GM19463 (cell line): ENCODE measurements around the gene MAN1A1.
"Not testable (repeated sequence)": the region's sequence is repeated elsewhere in the genome, so short reads cannot be mapped to it uniquely, and the experiment has no call there.

ENCODE experiments used
- ATAC-seq: cut with Tn5 transposase; IDR thresholded peaks from one replicate; pipeline ENCODE4 v1.9.1; 2021; ENCODE audit warnings: mild to moderate bottlenecking, moderate library complexity; ENCODE audit not compliant: unreplicated experiment

Gene MAN1A1

DNA sequence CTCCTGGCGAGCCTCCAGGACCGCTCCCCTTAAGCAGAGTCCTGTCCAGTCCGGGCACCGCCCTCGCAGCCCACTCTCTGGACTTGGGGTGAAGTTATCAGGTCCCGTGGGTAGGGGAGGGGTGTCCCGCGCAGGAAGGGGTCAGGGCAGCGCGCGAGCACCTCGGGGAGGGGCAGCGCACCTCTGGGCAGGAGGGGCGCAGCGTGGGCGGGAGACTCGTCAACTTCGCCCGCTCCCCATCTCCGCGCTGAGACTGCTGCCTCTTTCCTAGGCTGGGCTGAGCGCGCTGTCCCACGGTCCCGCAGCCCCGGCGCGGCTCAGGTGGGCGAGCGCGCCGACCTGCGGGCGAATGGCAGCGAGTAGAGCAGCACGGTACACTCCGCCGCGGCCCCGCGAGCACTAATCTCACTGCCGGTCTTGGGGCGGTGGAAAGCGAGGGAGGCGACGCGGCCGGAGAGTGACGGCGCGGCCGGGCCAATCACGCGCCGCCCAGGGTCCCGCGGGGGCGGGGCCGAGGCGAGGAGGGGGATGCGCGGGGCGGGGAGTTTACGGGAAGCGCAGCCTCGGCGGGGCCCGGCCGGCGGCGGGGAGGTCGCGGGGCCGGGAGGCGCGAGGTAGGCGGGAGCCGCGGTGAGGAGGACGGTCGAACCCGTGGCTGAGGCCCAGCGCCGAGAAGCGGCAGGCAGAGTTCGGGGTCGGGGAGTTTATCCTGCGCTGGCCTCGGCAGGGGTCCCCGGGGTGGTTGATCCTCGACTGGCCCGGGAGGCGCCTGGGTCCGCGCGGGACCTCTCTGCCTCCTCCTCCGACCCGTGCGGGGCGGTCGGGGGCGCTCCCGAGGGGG lies at the start of gene MAN1A1:
Gene MAN1A1 (minus strand): TSS at position 401 of the 841 bp plus-strand sequence. CDS start 696 bp downstream, outside the sequence.
- peak; percentile 68 for ATAC-seq

DNA sequence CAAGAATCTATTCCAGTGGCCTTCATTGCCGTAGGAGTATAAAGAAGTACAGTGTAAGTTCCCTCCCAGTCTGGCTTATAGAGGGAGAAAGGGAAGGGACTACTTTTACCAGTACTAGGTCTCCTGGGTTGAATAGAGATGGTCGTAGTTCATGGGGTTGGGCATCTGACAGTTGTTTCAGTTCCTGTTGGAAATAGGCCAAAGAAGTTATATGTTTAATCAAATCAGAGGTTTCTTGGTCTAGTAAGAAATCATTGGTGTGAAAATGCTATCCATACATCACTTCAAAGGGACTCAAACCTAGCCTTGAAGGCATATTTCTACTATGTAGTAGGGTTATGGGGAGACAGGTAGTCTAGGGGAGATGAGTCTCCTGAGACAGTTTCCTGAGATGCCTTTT lies 45.6 kb upstream of the MAN1A1 start:
- peak; percentile 51 for ATAC-seq

DNA sequence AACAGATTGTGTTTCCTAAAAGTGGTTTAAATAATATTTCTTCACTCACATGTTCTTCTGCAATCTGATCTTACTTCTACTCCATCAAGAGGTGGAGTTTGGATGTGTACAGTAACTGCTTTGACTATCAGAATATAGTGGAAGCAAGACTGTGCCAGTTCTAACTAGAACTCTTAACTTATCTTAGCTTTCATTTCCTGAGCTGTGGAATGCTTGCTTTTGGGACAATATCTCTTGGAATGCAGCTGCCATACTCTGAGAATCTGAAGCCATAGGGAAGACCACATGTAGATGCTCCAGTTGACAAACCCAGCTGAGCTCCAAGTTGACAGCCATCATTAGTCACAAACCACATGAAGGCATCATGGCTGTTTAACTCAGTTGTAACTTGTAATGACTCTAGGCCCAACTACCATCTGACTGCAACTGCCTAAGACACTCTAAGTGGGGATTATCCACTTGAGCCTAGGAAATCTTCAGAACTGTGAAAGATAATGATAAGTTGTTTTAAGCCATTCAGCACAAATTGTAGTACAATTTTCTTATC lies 40.8 kb upstream of the MAN1A1 start:
- ATAC-seq = no peak

DNA sequence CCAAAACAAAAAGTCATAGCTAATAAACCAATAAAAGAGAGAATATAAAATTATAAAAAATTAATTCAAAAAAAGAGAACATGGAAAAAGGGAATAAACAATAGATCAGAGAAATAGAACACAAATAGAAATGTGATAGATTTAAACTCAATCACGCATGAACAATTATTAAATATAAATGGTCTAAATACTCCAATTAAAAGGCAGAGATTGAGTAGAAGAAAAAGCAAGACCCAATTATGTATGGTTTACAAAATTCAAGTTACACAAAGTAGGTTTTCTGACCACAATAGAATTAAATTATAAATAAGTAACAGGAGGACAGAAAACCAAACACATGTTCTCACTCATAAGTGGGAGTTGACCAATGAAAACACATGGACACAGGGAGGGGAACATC lies 36.4 kb upstream of the MAN1A1 start:
- no peak for ATAC-seq

DNA sequence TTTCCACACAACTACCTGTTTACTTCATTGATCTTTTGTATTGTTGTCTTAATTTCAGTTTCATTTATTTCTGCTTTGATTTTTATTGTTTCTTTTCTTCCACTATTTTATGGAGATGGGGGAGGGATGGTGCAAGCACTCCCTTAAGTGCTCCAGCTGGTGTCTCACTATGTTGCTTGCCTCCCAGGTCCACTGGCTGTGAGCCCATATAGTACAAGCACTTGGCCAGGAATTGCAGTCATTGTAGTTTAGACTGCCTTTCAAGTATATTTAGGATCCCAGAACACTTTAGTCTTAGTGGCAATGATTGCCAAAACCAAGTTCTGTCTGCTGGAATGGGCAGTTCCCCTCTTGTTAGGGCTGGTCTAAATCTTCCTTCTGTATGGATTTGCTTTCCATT lies 34.9 kb upstream of the MAN1A1 start:
- no peak for ATAC-seq

DNA sequence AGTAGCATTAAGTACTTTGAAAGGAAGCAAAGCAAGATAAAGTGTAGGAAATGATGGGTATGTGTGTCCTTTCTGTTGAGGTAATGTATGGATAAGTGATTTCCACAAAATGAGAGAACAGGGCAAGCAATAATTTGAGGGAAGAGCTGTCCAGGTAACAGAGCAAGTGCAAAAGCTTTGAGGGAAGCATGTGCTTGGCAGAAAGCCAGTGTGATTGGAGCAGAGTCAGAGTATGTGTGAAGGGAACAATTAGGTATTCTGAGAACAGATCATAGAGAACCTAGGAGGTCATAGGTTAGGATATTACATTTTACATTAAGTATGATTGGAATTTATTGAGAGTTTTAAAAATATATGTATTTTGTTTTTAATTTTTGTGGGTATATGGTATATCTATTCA lies 30.2 kb upstream of the MAN1A1 start:
- no peak for ATAC-seq

DNA sequence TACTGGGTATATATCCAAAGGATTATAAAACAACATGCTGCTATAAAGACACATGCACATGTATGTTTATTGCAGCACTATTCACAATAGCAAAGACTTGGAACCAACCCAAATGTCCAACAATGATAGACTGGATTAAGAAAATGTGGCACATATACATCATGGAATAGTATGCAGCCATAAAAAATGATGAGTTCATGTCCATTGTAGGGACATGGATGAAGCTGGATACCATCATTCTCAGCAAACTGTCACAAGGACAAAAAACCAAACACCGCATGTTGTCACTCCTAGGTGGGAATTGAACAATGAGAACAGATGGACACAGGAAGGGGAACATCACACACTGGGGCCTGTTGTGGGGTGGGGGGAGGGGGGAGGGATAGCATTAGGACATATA lies 27.5 kb upstream of the MAN1A1 start:
- not testable (repeated sequence) for ATAC-seq

DNA sequence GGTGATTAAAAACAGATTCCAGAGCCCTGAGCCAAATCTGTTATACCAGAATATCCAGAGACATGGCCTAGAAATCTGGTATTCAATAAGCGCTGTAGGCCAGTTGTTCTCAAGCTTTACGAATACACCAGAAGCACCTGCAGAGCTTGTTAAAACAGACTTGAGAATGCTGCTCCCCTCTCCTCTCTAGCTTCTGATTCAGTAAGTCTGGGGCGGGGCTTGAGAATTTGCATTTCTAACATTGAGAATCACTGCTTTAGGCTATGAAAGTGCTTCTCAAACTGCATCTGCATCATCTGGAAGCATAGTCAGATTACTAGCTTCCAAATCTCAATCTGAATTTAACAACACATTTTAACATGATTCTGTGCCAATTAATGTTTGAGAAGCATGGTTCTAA lies 20.5 kb upstream of the MAN1A1 start:
- ATAC-seq = no peak

DNA sequence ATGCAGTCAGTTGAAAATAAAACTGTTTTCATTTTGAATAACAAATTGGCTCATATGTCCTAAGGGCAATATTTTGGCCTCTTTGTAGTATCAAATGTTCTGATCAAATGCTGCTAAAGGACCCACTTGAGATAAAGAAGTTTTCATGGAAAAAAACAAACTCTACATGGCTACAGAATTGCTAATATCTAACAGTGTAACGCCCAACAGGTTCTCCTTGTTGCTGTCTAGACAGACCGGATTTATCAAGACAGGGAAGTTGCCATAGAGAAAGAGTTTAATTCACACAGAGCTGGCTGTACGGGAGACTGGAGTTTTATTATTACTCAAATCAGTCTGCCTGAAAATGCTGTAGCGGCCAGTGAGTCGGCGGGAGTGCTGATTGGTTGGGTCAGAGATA lies 19.4 kb upstream of the MAN1A1 start:
- ATAC-seq = no peak

DNA sequence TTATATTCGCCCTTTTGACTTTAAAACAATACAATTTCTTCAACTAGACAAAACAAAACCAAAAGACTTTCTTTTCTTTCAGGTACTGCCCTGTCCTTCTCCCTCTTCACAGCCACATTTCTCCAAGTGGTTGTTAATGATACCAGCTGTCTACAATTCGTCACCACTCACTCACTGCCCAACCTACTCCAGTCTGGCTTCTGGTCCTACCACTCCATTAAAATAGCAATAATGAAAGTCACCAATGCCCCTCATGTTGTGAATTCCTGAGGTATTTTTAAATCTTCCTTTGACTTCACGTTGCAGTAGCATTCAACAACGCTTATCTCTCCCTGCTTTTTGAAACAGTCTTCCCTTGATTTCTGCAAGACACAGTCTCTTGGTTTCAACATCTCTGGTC lies 11.6 kb upstream of the MAN1A1 start:
- ATAC-seq = no peak

DNA sequence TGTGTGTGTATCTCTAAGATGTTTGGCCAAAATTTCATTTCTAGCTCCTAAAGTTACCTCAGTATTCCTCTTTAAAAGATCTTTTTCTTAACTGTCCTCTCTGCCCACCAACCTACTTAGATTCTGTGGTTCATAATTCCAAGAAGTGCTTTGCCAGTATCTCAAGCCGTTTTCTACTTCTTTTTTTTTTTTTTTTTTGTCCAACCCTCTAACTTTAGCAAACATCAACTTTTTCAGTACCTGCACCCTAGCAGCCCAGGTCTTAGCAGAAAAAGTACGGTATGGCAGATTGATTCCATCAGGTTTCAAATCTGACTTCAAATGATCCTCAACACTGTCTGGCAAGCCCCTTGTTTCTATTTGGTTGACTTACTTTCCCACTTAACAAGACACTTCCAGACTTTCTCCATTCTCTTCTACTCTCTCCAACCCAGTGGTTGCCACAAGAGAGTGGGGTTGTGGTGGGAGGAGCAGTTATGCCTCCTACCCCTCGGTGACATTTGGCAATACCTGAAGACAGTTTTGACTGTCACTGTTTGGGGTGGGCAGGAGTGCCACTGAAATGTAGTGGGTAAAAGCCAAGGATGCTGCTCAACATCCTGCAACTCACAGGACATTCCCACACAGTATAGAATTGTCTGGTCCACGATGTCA lies 10.8 kb upstream of the MAN1A1 start:
- no peak for ATAC-seq

DNA sequence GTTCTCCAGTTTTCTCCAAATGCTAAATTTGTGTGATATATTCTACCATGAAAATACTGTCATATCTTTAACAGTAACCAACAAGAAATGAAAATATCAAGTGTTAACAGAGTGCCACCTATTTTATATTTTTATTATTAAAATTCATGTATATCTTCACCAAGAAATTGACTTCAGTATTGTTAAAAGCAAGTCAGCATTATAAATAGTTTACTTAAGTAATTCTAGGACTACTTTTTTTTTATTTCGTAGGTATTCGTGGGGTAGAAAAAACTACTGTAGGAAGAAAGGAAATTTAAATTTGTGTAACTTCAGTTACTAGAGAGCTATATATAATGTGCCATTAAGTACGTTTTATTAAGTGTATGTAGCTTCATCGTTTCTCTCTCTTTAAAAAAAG lies 6.3 kb upstream of the MAN1A1 start:
- no peak for ATAC-seq

DNA sequence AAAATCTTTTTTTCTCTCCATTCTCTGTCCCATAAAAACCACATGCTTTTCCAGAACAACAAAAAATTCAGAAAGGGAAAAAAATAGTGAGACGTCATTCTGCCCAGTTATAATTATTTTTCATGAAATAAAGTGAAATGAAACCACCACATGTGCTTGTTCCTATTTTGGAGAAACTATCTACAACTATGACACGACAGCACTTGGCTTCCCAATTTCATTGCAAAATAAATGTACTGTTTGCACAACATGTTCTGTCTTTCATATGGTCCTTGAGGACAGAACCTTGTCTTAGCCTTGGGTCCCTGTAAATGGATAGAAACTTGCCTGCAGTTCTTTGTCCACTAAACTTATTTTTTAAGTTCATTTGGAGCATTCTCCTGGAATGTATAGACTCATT lies 5.6 kb upstream of the MAN1A1 start:
- ATAC-seq = no peak

DNA sequence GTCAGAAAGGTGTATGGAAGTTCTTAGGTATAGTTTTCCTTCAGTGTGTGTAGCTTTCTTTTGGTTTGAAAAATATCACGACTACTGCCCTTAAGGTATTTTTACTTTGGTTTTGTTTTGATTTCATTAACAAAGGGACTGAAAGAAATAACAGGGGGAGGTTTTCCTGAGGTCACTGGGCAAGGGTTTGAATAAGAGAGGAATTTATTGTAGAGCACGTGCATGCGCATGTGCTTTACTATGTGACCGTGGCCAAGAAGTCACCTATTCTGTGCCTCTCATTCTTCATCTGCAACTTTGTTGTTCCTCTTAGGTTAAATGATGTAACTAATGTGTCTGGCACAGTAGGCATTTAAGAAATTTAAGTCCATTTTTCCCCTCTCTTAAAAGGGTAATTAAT lies 4.1 kb upstream of the MAN1A1 start:
- no peak for ATAC-seq

DNA sequence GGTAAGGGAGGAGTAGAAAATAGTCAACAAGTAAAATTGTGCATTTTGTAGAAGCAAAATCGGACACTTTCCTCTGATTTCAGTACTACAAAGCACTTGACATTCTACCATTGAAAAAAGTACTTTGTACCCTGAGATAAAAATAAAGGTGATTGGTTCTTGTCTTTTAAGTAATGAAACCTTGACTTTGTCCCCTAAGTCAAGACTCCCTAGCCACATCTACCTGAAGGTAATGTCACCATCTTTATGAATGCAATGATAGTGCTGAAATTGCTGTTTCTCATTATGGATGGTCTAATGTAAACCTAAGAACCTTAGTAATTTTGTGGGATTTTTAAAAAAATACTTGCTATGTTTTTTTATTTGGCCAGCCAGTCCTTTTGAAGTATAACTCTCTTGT lies 2.4 kb upstream of the MAN1A1 start:
- no peak for ATAC-seq

DNA sequence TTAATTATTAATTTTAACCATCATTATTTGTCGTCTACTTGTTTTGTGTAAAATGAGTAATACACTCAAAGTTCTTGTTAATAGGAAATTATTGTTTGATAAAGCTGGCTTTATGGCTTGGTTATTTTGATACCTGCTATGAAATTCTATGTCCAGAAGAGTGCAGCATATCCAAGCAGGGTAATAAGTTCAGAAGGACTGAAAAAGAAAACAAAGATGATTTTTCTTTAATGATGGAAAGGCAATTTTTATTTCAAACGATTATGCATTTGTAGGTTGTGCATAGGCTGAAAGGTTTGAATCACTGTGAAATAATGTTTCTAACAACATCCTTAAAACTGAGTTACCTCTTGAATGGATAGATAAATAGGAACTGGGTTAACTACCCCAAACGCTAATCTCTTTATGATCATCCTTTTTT lies 1.4 kb upstream of the MAN1A1 start:
- no peak for ATAC-seq

DNA sequence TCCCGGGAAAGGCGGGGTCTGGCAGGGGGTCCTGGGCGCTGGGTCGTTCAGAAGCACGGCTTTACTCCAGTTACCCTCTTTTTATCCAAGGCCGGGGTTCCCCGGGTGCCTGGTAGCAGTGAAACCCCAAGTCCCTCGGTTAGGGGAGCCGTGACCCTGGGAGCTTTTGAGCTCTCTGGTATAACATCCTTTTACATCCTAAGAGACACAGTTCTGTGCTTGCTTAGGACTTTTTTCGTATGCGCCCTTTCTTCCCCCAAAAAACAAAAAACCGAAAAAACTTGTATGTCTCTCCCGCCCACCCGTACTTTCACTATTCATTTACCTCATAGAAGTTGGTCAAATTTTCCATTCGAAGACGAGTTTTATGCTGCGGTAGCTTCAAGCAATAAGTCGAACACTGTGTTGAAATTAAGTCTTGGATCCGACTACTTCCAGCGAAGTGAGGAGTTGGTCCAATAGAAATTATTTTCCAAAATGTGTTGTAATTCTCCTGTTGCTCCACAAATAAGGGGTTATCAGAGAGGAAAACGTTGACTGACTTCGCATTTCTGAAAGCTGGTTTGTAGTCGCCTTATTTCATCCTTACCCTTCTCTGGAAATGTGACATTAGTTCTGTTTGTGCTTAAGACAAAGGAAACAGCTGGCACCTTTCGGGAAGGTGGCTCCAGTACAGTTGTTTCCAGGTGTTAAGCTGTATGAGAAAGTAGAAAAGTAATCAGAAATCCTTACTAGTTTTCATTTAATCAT lies 816 bp upstream of the MAN1A1 start:
- peak; percentile 7 for ATAC-seq

DNA sequence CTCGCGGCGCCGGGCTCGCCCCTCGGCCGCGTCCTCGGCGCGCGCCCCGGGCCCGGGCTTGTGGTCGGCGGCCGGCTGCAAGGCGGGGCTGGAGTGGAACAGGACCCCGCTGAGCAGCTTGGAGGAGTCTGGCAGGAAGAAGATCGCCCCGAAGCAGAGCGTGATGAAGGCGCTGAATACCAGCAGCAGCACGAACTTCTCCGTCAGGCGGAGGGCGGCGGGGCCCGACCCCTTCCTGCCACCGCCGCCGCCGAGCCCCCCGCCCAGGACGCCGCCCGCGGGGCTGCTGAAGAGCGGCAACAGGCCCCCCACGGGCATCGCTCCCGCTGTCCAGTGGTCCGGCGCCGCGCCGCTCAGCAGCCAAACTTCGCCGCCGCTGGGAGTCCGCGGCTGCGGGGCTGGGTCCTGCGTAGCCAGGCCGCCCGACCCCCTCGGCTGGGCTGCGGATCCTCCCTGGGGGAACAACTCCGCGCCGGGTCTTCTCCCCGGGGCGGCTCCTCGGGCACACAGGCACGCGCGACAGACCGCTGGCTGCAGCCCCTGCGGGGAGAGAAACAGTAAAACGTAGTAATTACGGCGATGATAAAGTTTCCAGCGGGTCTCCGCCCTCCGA lies 707 bp downstream of the MAN1A1 start:
- ATAC-seq = peak; percentile 5

DNA sequence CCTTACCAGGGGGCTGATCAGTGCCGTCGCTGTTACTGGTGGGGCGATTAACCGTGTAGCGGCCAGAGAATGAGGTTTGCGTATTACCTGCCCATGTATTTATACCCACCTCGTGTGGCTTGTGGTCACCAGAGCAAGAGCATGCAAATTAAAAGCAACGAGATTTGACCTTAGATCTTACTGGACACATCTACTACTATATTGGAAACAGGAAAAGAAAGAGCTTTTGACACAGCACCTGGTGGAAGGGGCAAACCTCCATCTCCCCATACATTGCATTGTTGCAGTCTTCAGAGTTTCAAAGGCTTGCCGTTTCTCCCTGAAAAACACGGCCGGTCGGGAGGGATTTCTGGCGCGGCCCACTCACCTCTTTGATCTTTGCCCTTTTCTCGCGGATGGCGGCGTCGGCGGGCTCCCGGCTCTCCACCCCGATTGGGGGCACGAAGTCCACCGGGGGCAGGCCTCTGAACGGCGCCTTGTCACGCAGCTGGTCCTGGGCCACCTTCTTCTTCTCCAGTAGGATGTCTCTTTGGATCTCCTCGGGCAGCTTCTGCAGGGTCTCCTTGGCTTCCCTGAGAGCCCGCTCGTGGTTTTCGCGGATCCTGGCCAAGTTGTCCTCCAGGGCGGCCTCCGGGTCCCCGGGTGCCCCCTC lies 1.3 kb downstream of the MAN1A1 start:
- ATAC-seq = peak; percentile 14

DNA sequence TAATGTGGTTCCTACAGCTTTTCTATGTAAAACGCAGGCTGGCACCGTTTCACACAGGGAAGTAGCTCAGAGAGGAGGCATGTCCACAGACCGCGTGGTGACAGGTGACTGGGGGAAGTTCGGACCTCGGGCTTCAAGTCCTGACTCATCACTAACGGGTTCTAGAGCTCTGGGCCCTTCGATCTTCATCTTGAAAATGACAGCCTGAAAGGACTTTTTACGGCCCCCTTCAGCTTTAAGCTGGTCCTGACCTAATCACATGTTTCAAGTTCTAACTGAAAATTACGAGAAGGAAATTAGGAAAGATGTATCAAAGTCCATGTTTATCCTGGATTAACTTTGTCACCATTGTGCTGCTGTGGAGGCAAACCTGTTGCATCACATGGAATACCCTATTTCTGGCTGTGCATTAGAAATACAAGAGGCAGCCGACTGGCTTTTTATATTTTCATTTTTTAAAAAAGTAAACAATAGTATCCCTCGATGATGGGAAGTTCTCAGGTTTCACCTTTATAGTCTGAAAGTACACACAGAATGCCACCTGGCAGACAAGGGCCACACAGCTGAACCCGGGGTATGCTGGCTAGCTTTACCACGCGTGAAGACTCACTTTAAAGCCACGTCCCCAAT lies 2.0 kb downstream of the MAN1A1 start:
- ATAC-seq = peak; percentile 20
